GM18909 (cell line): ENCODE results near the gene BANP.
"Not testable (repeated sequence)": the region's sequence is repeated elsewhere in the genome, so short reads cannot be mapped to it uniquely, and the experiment has no call there.

Source experiments
- ATAC-seq: cut with Tn5 transposase; IDR thresholded peaks from one replicate; pipeline ENCODE4 v1.9.1; 2021; ENCODE audit warnings: mild to moderate bottlenecking; ENCODE audit not compliant: unreplicated experiment, poor library complexity

Gene BANP

GRCh38 chr16:87950765-87951551, at the start of gene BANP:
TSS of gene BANP (plus strand) at chr16:87951434. CDS start at chr16:87975116, 23,682 bp downstream.
- peak; percentile 89 for ATAC-seq

GRCh38 chr16:87904963-87905362, 46.3 kb upstream of the BANP start:
- ATAC-seq, result not testable (repeated sequence)

- ATAC-seq, result not testable (repeated sequence)
Measured at GRCh38 chr16:87905521-87905920, 45.7 kb upstream of the BANP start.

GRCh38 chr16:87908101-87908500, 43.1 kb upstream of the BANP start:
- not testable (repeated sequence) for ATAC-seq

GRCh38 chr16:87909203-87909935, 41.9 kb upstream of the BANP start:
- ATAC-seq, result peak; percentile 78

GRCh38 chr16:87911106-87911763, 40.0 kb upstream of the BANP start:
- ATAC-seq, result not testable (repeated sequence)

- ATAC-seq, result not testable (repeated sequence)
Measured at GRCh38 chr16:87912691-87913090, 38.5 kb upstream of the BANP start.

GRCh38 chr16:87914021-87914725, 37.1 kb upstream of the BANP start:
- not testable (repeated sequence) for ATAC-seq

GRCh38 chr16:87914812-87915211, 36.4 kb upstream of the BANP start:
- no peak for ATAC-seq

GRCh38 chr16:87917503-87917902, 33.7 kb upstream of the BANP start:
- ATAC-seq, result no peak

GRCh38 chr16:87918338-87918737, 32.9 kb upstream of the BANP start:
- no peak for ATAC-seq

GRCh38 chr16:87918866-87919680, 32.2 kb upstream of the BANP start:
- no peak for ATAC-seq

GRCh38 chr16:87919681-87919994, 31.6 kb upstream of the BANP start:
- ATAC-seq, result no peak

GRCh38 chr16:87921236-87921773, 29.9 kb upstream of the BANP start:
- ATAC-seq, result no peak

GRCh38 chr16:87922250-87922871, 28.9 kb upstream of the BANP start:
- no peak for ATAC-seq

GRCh38 chr16:87924041-87924810, 27.0 kb upstream of the BANP start:
- no peak for ATAC-seq

GRCh38 chr16:87924811-87925670, 26.2 kb upstream of the BANP start:
- no peak for ATAC-seq
